HG02852 (cell line): ENCODE data around the gene TAF11.
"Not testable (repeated sequence)": the region's sequence is repeated elsewhere in the genome, so short reads cannot be mapped to it uniquely, and the experiment has no call there.

Experiments used
- ATAC-seq: cut with Tn5 transposase; IDR thresholded peaks from one replicate; pipeline ENCODE4 v1.9.1; 2021; ENCODE audit warnings: mild to moderate bottlenecking, moderate library complexity; ENCODE audit not compliant: unreplicated experiment

The TAF11 gene

GRCh38 chr6:34906826-34907225 is 19.0 kb upstream of the TAF11 start:
- ATAC-seq: no peak

- no peak for ATAC-seq
Observed at GRCh38 chr6:34904990-34905613, 17.3 kb upstream of the TAF11 start.

GRCh38 chr6:34901930-34902329 is 14.1 kb upstream of the TAF11 start:
- ATAC-seq: no peak

GRCh38 chr6:34900321-34901031 is 12.6 kb upstream of the TAF11 start:
- no peak for ATAC-seq

- not testable (repeated sequence) for ATAC-seq
Observed at GRCh38 chr6:34899748-34900147, 11.9 kb upstream of the TAF11 start.

GRCh38 chr6:34897716-34898115 is 9.9 kb upstream of the TAF11 start:
- no peak for ATAC-seq

GRCh38 chr6:34897130-34897529 is 9.3 kb upstream of the TAF11 start:
- ATAC-seq: no peak

- ATAC-seq: no peak
Observed at GRCh38 chr6:34894693-34895092, 6.9 kb upstream of the TAF11 start.

- ATAC-seq: no peak
Observed at GRCh38 chr6:34891296-34891695, 3.5 kb upstream of the TAF11 start.

GRCh38 chr6:34890533-34890925 is 2.7 kb upstream of the TAF11 start:
- ATAC-seq: no peak

- peak; percentile 58 for ATAC-seq
Observed at GRCh38 chr6:34888874-34889555, 1.2 kb upstream of the TAF11 start, which contains the start of gene ANKS1A. ANKS1A (plus strand) TSS chr6:34889255; CDS start chr6:34889403, 148 bp downstream.

GRCh38 chr6:34888514-34888856 is 643 bp upstream of the TAF11 start:
- ATAC-seq: no peak

GRCh38 chr6:34885837-34886236 is 2.0 kb downstream of the TAF11 start:
- ATAC-seq: not testable (repeated sequence)

GRCh38 chr6:34884996-34885395 is 2.8 kb downstream of the TAF11 start:
- no peak for ATAC-seq

GRCh38 chr6:34884073-34884472 is 3.8 kb downstream of the TAF11 start:
- not testable (repeated sequence) for ATAC-seq

GRCh38 chr6:34877869-34878485 is 9.9 kb downstream of the TAF11 start:
- no peak for ATAC-seq

GRCh38 chr6:34877259-34877658 is 10.6 kb downstream of the TAF11 start:
- ATAC-seq: no peak

GRCh38 chr6:34876472-34876871 is 11.4 kb downstream of the TAF11 start:
- ATAC-seq: no peak

GRCh38 chr6:34875292-34876213 is 12.3 kb downstream of the TAF11 start:
- no peak for ATAC-seq

- no peak for ATAC-seq
Observed at GRCh38 chr6:34872332-34872731, 15.5 kb downstream of the TAF11 start.

- no peak for ATAC-seq
Observed at GRCh38 chr6:34871853-34872252, 16.0 kb downstream of the TAF11 start.
